Kidney tubule cell (primary cell): ENCODE data around the gene HTR6.

ENCODE experiments used
- DNase-seq: peaks from one replicate; pipeline ENCODE4 v3.0.0-alpha.2; 2018; ENCODE audit warnings: low spot score

Gene HTR6

GRCh38 chr1:19656780-19657466, 7.8 kb upstream of the HTR6 start:
- DNase-seq, result no peak

GRCh38 chr1:19657511-19657910, 7.2 kb upstream of the HTR6 start:
- DNase-seq, result no peak

- DNase-seq, result no peak
Measured at GRCh38 chr1:19658186-19658585, 6.5 kb upstream of the HTR6 start.

GRCh38 chr1:19661721-19662228, 2.9 kb upstream of the HTR6 start:
- peak; percentile 51 for DNase-seq

- no peak for DNase-seq
Measured at GRCh38 chr1:19662313-19662712, 2.4 kb upstream of the HTR6 start.

GRCh38 chr1:19665186-19665495, 466 bp downstream of the HTR6 start:
- DNase-seq, result no peak

GRCh38 chr1:19665496-19666465, 1.1 kb downstream of the HTR6 start:
- no peak for DNase-seq

GRCh38 chr1:19668888-19669287, 4.2 kb downstream of the HTR6 start:
- DNase-seq, result no peak

GRCh38 chr1:19670787-19671186, 6.1 kb downstream of the HTR6 start:
- DNase-seq, result no peak

GRCh38 chr1:19672237-19672636, 7.6 kb downstream of the HTR6 start:
- DNase-seq, result no peak

- no peak for DNase-seq
Measured at GRCh38 chr1:19675797-19676196, 11.1 kb downstream of the HTR6 start.

GRCh38 chr1:19676438-19676922, 11.8 kb downstream of the HTR6 start:
- DNase-seq, result peak; percentile 35

- DNase-seq, result no peak
Measured at GRCh38 chr1:19678493-19678892, 13.8 kb downstream of the HTR6 start.

- no peak for DNase-seq
Measured at GRCh38 chr1:19678931-19679453, 14.3 kb downstream of the HTR6 start.

- DNase-seq, result no peak
Measured at GRCh38 chr1:19679691-19680090, 15.0 kb downstream of the HTR6 start.

GRCh38 chr1:19680644-19681043, 16.0 kb downstream of the HTR6 start:
- DNase-seq, result no peak

GRCh38 chr1:19682257-19682656, 17.6 kb downstream of the HTR6 start:
- peak; percentile 60 for DNase-seq

GRCh38 chr1:19682901-19683300, 18.2 kb downstream of the HTR6 start:
- no peak for DNase-seq

- no peak for DNase-seq
Measured at GRCh38 chr1:19683351-19683750, 18.7 kb downstream of the HTR6 start.

GRCh38 chr1:19684677-19685076, 20.0 kb downstream of the HTR6 start:
- DNase-seq, result no peak

GRCh38 chr1:19685994-19686393, 21.3 kb downstream of the HTR6 start:
- no peak for DNase-seq

- DNase-seq, result no peak
Measured at GRCh38 chr1:19687414-19687813, 22.7 kb downstream of the HTR6 start.
